Right ventricle myocardium inferior (tissue), 1 donor: Measurements from ENCODE around the gene PRKAG2. TPM values are rescaled to one million over a fixed set of nuclear protein-coding genes. Genes with fewer than 3 reads are reported as not detected.

ENCODE experiments used
- ATAC-seq: fragments of 200-7000 bp; cut with Tn5 transposase; one replicate; pipeline ENCODE4 v1.9.1; 2020; ENCODE audit warnings: mild to moderate bottlenecking, moderate library complexity
- DNase-seq: peaks from one replicate; pipeline ENCODE4 v3.0.0; 2021; ENCODE audit errors: missing footprints
- intact Hi-C: fragments of 100-400 bp; cut with DNase I; formaldehyde crosslinking; loops from one replicate; pipeline ENCODE4 v1.11.0; 2022
- total RNA-seq: library from RNA; stranded (reverse); fragmentation: NEBNext Ultra II Directional; extraction: Animal tissue kit (Norgen Biotek cat#: 25700); gene quantifications from one replicate; pipeline ENCODE4 v1.2.1, GENCODE V29; 2021
- donor health status: DM: no; HTN: yes; CAD: no; lungs with severe emphysema.

Gene PRKAG2
- total RNA-seq, 1 donor from 2014 or later, result 122 TPM

DNA sequence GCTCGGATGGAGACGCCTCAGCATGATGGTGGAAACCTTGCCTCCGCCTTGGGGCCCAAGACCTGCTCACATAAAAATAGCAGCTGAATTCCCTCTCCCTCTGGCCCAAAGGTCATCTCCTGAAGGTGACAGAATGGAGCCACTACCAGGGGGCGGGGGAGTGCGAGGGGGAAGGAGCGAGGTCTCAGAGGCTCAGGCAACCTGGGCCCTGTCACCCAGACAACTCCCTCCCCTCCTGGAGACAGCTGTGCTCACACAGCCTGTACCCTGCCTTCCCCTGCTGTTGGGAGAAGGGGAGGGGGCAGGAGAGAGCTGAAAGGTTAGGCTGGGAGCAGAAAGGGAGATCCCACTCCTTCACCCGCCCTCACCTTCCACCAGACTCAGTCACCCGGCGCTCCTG, 184.2 kb downstream of the PRKAG2 start:
- ATAC-seq (peak; percentile 40), DNase-seq (no peak)
- intact Hi-C loops, result loop anchor here (5.0 kb wide), 1 partner anchor 65 kb away; no protein-coding TSS in a partner anchor

DNA sequence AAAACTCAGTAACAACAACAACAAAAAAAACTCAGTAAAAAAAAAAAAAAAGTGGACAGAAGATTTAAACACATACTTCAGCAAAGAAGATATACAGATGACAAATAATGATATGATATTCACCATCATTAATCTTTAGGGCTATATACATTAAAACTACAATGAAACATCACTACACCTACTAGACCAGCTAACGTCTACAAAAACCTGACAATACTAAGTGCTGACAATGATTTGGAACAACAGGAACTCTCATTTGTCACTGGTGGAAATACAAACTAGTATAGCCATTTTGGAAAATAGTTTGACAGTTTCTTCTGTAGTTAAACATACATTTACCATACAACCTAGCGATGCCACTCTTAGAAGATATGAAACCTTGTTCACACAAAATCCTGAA, 185.5 kb downstream of the PRKAG2 start:
- ATAC-seq, result no peak
- DNase-seq, result no peak
- intact Hi-C loops, result loop anchor here (2.0 to 5.0 kb wide), 2 partner anchors 15 to 64 kb away; no protein-coding TSS in a partner anchor

DNA sequence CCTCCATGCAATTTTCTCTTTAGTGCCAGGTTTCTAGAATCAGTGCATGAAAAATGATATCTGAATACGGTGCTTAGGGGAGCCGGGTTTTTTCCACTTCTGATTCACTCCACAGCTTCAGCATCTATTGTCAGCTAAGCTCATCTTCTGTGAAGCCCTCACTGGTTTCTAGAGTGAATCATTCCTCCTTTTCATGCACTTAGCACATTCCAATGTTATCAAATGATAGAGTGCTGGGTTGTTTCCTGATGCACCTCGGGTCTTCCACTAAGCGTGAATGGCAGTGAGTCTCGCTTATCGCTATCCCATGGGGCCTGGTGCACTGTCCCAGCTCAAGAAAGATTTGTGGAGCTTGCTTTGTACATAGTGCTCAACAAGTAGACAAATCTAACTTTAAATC, 186.3 kb downstream of the PRKAG2 start:
- no peak for ATAC-seq
- intact Hi-C loops, result loop anchor here (2.0 to 5.0 kb wide), 2 partner anchors 14 to 63 kb away; no protein-coding TSS in a partner anchor
- no peak for DNase-seq

DNA sequence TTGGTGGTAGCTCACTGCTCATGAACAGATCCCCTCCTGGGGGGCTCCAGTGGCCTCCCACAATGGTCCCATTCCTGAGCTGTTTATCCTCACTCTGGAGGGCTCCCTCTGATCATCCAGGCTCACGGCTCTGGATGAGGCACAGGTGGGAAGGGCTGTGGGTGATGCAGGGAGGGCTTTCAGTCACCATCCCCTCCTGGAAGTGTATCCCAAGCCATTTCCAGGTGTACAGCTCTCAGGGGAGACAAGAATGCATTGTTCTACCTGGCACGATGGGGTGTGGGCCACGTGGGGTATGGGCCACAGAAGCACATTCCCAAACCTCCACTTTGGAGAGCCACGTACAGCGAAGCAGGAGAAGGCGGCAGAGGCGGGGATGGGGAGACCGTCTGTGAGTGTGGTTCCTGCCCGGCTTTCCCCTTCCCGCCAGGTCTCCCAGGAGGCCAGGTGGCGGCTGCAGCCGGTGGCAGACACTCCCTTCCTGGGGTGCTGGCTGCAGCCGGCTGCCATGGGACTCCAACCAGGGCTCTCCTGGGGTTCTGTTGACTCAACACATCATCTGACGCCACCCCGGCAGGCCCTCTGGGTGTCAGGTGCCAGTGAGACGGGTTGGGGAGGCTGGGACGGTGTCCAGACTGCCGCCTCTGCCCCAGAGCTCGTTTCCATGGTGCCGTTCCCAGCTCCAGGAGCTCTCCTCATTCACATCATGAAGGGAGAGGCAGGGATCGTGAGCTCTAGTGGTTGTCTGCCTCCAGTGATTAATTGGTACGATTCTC, 187.5 kb downstream of the PRKAG2 start:
- intact Hi-C loops, result no loop called here
- ATAC-seq, result peak; percentile 46

DNA sequence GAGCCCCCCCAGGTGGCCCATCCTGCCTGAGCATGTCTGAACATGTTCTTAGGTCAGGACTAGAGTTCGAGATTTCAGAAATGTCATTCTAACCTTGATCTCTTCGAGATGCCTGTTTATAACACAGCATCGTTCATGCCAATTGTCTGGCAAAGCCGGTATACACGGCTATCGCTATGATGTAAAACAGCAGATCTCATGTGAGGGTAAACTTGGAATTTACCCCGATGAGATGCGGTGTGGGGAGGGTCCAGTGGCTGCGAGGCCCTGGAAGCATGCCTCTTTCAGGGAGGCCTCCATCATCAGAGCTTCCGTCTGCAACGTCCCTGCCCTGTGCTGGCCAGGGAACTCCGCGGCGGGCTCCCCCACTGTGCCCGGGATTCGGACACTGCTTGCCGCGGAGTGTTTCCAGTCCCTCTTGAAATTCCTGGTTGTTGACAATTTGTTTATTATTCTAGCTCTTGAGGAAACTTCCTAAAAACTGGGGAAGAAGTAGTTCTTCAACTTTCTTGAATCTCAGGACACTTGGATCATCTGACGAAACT, 188.6 kb downstream of the PRKAG2 start:
- intact Hi-C loops, result no loop called here
- DNase-seq (no peak), ATAC-seq (no peak)

More for the DNA sequence above, 187.5 kb downstream of the PRKAG2 start:
- no peak for DNase-seq

DNA sequence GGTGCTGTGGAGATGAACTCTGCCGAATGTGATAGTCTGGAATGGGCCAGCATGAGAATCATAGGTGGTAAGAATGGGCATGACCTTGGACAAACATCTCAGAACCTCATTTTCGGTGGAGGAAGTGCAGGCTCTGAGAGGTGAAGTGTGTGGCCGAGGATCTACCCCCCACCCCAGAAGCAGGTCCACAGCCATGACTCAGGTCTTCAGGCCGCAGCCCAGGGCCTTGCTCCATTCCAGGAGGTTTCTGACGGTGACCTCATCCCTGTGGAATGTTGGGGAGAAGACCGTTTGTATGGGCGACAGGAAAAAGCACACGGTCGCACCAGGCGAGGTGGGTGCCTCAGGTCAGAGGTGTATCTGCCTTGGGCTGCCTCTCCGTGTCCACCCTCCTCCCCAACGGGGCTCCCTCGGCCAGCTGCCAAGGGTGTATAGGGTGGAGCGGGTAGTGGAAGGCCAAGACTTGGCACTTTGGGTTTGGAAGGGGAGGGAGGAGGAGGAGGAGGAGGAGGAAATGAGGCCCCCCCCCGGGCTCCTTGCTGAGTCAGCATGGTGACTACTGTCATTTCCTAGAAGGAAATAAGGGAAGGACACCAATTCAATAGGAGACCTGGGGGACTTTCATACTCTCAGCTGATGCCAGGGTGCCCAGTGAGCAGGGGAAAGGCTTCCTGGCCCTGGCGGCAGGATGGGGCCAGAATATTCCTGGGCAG, 189.2 kb downstream of the PRKAG2 start:
- peak; percentile 26 for ATAC-seq
- intact Hi-C loops, result no loop called here

DNA sequence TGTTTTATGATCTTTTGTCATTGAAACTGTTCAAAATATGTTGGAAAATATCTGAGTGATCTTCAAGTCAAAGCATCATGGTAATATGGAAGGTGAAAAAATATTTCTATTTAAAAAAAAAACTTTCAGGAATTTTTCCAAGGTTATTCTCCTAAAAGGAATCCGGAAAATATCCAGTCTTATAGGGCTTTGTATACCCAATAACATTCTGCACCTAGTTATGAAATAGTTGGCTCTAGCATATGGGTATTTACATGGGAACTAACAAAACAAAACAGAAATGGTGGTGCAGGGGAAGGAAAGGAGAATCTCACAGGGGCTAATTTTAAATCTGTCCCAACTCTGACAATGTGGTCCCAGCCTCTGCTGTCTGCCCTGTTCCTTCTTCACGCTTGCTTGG, 190.1 kb downstream of the PRKAG2 start:
- DNase-seq (no peak), ATAC-seq (no peak)
- intact Hi-C loops, result no loop called here

More for the DNA sequence above, 189.2 kb downstream of the PRKAG2 start:
- DNase-seq, result no peak

DNA sequence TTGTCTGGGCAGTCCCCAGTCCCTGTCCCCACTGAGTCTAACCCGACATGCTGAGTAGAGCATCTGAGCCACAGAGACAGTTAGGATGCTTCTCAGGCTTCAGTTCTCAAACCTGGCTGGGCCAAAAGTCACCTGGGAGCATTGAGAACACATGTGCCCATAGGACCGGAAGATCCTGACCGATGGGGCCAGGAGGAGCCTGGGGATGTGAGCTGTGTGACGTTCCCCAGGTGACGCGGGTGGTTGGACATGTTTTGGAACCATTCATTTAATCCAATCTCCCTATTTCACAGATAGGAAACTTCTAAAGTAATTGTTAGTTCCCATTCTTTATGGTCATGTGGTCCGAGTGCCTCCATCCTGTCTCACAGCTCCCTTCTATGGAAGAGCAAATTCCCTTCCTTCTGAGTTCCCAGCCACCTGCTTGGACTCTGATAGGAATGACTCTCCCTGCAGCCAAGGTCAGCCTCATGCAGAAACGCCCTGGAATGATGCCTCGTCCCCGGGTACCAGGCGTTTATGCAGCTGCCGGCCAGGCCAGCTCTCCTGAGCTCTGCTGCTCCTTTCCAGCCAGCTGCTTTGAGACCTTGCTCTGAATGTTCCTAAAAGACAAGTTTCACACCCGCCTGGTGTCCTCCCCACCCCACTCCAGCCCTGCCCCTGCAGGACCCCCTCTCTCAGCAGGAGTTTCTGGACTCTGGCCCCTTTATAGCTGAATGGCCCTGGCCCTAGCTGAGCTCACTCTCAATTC, 190.7 kb downstream of the PRKAG2 start:
- intact Hi-C loops, result no loop called here
- no peak for DNase-seq
- ATAC-seq, result peak; percentile 26

DNA sequence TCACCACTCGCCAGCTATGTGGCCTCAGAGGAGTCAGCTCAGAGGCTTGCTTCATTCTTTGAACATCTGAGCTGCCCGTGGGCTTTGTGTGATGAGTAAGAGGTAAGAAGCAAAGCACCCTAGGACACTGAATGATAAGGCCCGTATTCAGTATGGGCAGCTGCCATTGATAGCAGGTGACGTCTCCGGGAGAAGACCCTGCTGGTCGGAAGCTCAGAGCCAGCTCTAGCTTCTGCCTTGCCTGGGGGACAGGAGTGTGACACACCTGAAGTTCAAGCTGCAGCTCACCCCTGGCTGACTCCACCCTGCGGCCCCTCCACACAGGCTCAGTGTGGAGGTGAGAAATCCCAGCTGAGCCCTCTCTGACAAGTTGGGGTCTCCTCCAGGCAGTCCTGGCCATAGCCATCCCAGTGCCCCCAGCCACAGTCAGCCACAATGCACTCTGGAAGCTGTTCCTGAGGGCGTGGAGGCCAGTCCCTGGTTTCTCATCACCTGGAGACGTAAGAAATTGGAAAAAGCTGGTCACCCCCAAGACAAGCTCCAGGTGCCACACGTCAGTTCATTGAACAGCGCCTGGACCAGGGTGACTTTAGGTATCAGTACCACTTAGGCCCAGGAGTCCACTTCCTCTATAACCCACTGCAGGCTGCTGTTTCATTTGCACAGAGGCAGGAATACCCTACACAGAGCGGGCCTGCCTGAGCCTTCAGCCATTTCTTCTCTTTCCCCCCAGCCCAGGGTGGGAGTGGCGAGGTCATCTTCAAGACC, 192.3 kb downstream of the PRKAG2 start:
- DNase-seq (no peak), ATAC-seq (no peak)
- intact Hi-C loops, result no loop called here

DNA sequence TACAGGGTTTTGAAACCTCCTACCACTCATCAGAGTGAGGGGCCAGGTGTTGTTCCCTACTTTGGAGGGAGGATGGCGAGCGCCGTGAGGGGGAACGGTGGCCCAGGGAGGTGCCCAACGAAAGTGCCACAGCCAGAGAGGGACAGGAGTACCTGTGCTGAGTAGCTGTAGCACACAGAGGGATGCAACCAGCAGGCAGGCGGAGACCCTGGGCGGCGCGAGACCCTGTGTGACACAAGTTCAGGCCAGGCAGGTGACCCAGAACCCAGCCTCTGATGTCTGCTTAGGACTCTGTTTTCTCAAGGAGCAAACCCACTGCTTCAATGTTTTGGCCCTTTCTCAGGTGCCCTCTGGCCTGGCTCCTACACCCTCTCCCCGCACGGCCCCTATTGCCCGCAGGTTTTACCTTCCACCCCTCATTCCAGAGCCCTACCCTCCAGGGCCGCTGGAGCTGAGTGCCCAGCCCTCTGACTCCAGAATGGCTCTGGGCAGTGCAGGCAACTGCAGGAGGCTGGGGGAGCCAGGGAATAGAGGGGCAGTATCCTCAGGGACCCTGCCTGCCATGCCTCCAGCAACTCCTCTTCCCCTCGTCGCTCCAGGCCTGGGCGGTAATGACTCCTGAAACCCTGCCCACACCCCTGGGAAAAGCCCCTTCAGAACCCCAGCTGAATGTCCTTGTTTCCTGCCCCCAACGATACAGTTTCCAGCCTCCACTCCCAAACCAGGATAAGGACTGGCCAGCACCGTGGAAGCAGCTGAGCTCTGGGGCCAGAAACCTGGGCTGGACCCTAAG, 193.1 kb downstream of the PRKAG2 start:
- ATAC-seq (no peak), DNase-seq (no peak)
- intact Hi-C loops, result no loop called here

DNA sequence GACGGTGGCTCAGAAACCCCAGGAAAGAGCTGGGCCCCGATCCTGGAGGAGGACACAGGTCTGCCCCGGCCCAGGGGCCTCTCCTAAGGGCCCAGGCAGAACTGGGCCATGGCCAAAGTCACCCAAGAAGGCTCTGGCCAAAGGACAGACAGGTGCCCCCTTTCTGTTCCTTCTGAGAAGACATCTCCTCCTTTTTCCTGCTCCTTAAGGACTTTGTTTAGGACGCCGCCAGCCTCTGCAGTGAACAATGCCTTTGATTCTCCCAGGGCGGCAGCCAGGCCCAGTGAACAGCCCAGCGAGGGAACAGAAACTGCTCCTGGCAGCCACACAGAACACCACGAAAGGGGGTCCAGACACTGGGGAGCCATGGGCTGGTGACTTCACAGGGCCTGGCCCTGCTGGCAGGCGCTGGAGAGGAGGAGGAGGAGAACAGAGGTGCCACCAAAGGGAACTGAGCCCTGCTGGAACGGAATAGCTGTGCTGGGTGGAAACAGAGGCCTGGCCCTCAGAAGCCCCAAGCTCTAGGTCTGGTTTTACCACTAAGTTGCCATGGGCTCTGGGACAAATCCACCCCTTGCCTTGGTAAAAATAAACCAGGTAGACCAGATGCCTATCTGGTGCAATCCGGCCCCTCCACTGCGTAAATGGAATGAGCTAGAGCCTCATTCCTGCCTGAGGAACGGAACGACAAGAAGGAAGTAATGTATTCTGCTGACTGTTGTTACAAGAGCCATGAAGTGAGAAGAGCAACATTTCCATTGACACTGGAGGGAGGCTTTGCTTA, 193.9 kb downstream of the PRKAG2 start:
- DNase-seq, result no peak
- intact Hi-C loops, result no loop called here
- ATAC-seq, result no peak

DNA sequence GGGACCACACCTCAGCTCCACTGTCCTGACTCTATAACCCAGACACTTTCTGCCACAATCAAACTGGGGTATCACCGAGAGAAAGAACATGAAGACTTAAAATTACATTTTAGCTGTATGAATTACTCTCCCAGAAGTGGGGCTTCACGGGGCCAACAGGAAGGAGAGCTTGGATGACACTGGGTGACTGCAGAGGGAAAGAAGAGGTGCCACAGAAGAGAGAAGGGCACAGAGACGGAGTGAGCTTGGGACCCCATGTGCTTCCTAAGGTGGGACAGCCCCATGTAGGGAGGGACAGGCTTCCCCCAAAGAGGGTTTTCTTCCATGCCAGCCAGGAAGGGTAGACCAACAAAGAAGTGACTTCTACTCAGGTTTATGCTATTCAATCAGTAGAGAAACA, 195.2 kb downstream of the PRKAG2 start:
- ATAC-seq, result no peak
- intact Hi-C loops, result no loop called here

DNA sequence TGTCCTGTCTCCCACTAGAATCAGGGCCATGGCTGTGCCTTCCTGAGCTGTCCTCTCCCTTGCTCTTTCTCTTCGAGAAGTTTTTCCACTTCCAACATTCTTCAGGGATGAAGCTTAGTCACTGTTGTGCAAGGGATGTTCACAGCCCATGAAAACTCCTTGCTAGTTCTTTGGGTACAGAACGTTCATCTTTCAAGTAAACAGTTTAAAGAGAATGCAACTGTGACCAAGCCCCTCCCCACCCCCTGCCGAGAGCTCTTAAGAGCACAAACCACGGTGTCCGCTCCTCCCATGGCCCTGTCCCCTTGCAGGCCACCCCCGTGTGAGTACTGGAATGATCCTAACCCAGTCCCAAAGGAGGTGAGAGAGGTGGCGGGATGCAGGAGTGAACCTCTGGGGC, 196.1 kb downstream of the PRKAG2 start:
- peak; percentile 30 for ATAC-seq
- no peak for DNase-seq
- intact Hi-C loops, result no loop called here

More for the DNA sequence above, 195.2 kb downstream of the PRKAG2 start:
- no peak for DNase-seq

DNA sequence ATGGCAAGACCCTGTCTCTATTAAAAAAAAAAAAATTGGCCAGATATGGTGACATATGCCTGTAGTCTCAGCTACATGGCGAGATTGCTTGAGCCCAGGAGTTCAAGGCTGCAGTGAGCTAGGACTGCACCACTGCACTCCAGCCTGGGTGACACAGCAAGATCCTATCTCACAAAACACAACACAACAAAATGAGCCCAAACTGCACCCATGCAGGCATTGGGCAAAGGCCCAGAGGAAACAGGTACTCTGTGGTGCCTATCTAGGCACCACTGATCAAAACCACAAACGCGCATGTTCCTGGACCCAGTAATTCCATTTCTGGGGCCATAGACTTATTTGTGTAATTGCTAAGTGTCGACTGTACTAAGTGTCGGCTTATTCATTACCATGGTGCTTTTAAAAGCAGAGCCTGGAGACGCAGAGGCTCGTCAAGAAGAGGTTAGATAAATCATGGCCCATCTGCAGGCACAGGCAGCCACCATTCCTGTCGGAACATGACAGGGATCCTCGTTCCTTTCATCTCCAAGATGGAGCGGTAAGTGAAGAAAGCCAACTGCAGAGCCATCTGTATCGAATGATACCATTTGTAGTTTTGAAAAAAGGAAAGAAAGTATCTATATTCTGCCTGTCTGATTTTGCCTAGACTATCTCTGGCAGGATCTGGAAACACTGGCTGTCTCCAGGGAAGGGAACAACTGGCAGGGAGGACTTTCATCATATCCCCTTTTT, 196.9 kb downstream of the PRKAG2 start:
- intact Hi-C loops, result no loop called here

DNA sequence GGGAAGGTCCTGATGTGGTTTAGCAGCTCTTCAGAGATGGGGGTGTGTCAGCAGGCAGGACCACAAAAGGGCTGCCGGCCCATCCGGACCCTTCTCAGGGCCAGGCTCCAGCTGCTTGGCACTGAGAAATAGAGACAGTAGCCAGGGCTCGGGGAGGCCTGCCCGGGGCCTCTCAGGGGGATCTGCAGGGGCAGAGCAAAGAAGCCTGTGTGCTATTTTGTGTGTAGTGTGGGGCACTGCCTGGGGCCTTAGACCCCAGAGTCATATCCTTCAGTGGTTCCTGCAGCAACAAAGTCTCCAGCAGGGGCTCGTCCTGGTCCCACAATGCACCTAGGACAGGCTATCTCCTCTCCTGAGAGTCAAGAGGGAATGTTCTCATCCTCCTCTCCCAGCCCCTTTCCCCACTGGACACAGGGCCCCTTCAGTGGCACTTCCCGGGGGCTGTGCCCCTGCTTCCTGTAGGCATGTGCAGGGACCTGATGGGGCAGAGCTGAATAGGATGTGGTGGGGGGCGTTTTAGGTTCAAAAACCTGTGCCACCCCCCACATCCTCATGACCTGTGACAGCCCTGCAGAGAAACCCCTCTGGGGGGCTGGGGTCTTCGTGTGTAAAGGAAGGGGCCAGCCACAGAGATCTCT, 197.7 kb downstream of the PRKAG2 start:
- peak; percentile 14 for ATAC-seq
- intact Hi-C loops, result no loop called here
- no peak for DNase-seq

More for the DNA sequence above, 196.9 kb downstream of the PRKAG2 start:
- DNase-seq, result no peak
- no peak for ATAC-seq

DNA sequence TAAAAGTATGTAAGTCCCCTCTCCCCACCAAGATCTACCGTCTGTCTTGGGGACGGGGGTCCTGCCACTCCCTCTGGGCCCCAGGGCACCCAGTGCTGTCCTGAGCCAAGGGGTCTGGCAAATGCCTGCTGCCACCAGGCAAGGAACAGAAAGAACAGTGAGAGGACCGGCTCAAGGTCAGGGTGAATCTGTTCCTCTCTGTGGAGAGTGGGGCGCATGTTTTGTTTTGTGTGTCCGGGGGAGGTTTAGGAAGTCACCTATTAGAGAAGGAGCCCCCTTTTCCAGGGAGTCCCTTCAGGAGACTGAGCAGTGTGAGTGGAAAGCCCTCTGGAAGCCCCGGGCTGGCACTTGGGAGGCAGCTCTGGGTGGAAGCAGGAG, 198.7 kb downstream of the PRKAG2 start:
- no peak for DNase-seq
- intact Hi-C loops, result no loop called here
- peak; percentile 52 for ATAC-seq
